GM13976 (cell line): ENCODE results near the gene FYB1.
A peak's percentile ranks its signal among the peaks of the same experiment; 100 is the strongest.

Experiments
- DNase-seq: peaks from one replicate; pipeline ENCODE4 v3.0.0; 2012; ENCODE audit warnings: low spot score
- in situ Hi-C: fragments of 300-500 bp; cut with MboI; formaldehyde crosslinking; loops from one replicate; pipeline ENCODE4 v1.12.0; 2022; ENCODE audit warnings: low sequenced_read_pairs, mixed read lengths, inconsistent platforms; ENCODE audit not compliant: unreplicated experiment
- TF ChIP-seq, protein P1 (sequence below): IDR thresholded peaks from 2 replicates; pipeline ENCODE4 v1.5.1; 2012; ENCODE audit warnings: borderline replicate concordance, mild to moderate bottlenecking; ENCODE audit not compliant: insufficient read depth; ENCODE audit errors: extremely low read depth, missing control alignments, control extremely low read depth

The FYB1 gene

DNA sequence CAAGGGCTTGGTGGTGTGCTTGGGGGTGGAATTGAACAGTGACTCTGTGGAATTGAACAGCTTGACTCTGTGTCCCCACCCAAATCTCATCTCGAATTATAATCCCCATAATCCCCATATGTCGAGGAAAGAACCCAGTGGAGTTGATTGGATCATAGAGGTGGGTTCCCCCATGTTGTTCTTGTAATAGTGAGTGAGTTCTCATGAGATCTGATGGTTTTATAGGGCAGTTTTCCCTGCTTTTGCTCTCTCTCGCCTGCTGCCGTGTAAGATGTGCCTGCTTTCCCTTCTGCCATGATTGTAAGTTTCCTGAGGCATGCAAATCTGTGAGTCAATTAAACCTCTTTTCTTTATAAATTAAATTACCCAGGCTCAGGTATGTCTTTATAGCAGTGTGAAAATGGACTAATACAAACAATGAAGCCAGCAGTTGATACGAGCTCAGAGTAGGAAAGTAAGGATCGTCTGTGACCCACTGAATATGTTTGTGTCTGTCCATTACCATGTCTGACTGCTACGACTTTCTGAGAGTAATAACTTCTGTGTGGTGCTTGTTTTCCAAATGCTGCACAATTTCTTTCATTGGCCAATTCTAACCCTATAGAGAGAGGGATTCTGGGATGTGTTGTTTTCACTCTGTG, 127.3 kb downstream of the FYB1 start:
- in situ Hi-C loops: loop anchor here (25.0 kb wide), 2 partner anchors 255 to 655 kb away; partner anchors contain the start of gene OSMR
- DNase-seq: no peak
- TF ChIP-seq, protein P1, sequence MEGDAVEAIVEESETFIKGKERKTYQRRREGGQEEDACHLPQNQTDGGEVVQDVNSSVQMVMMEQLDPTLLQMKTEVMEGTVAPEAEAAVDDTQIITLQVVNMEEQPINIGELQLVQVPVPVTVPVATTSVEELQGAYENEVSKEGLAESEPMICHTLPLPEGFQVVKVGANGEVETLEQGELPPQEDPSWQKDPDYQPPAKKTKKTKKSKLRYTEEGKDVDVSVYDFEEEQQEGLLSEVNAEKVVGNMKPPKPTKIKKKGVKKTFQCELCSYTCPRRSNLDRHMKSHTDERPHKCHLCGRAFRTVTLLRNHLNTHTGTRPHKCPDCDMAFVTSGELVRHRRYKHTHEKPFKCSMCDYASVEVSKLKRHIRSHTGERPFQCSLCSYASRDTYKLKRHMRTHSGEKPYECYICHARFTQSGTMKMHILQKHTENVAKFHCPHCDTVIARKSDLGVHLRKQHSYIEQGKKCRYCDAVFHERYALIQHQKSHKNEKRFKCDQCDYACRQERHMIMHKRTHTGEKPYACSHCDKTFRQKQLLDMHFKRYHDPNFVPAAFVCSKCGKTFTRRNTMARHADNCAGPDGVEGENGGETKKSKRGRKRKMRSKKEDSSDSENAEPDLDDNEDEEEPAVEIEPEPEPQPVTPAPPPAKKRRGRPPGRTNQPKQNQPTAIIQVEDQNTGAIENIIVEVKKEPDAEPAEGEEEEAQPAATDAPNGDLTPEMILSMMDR: no peak

DNA sequence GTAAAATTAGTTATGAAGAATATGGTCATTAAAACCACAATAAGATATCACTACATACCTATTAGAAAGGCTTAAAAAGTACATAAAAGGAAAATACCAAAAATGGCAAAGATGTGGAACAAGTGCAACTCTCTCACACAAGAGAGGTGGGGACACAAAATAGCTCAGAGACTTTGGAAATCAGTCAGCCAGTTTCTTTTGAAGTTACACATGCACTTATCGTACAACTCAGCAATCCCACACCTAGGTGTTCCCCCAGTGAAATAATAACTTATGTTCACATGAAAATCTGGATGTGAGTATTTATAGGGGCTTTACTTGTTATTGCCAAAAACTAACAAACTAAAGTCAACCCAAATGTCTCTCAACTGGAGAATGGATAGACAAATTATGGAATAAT, 135.4 kb downstream of the FYB1 start:
- peak; percentile 27 for DNase-seq
- in situ Hi-C loops: loop anchor here (25.0 kb wide), 2 partner anchors 247 to 647 kb away; partner anchors contain the start of gene OSMR
- TF ChIP-seq, protein P1: no peak

DNA sequence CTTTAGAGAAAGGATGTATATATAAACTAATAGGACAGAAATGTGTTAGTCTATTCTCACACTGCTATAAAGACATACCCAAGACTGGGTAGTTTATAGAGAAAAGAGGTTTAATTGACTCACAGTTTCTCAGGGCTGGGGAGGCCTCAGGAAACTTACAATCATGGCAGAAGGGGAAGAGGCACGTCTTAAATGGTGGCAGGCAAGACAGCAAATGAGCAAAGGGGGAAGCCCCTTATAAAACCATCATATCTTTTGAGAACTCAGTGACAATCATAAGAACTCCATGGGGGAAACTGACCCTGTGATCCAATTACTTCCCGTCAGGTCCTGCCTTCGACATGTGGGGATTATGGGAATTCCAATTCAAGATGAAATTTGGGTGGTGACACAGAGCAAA, 136.4 kb downstream of the FYB1 start:
- no peak for DNase-seq
- in situ Hi-C loops: loop anchor here (25.0 kb wide), 2 partner anchors 246 to 646 kb away; partner anchors contain the start of gene OSMR
- TF ChIP-seq, protein P1: no peak

DNA sequence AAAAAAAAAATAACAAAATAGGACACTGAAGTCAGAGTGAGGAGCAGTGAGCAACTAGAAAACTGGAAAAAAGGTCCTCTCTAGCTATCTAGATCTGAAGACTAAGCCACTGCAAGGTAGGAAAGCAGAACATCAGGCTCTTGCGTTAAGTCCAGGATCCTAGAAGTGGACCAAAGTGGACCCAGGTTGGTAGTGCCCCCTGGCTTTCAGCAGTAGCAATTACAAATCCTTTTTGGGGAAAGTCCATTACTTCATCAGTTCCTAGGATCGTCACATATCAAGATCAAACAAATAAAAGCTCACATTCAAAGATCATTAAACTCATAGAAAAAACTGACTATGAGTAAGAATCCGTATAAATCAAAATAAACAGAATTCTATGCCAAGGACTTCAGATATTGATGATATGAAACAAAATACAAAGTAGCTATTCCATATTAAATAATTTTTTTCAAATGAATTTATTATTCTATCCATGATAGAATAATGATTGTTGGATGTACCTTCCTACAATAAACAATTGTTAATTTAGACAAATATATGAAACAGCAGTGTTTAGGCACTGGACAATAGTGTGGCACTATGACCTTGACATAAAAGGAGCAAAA, 138.7 kb downstream of the FYB1 start:
- TF ChIP-seq, protein P1: peak; percentile 63
- DNase-seq: peak; percentile 46
- in situ Hi-C loops: loop anchor here (25.0 kb wide), 2 partner anchors 243 to 643 kb away; partner anchors contain the start of gene OSMR

DNA sequence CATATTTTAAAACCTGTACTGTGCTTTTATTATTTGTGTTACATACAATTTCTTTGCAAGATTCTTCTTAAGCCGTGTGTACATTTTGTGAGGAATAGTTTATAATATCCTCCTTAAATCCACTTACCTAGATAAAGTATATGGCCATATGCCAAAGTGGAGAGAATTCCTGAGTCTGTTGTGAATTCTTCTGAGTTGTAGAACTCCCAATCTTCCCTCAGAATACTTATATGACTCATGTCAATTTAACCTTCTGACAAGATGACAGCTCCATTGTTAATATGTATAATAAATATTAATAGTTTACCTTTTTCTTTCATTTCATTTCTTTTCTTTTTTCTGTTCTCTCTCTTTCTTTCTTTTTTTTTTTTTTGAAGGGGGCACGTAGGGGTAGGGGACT, 139.2 kb downstream of the FYB1 start:
- DNase-seq: no peak
- TF ChIP-seq, protein P1: no peak
- in situ Hi-C loops: loop anchor here (25.0 kb wide), 2 partner anchors 243 to 643 kb away; partner anchors contain the start of gene OSMR

DNA sequence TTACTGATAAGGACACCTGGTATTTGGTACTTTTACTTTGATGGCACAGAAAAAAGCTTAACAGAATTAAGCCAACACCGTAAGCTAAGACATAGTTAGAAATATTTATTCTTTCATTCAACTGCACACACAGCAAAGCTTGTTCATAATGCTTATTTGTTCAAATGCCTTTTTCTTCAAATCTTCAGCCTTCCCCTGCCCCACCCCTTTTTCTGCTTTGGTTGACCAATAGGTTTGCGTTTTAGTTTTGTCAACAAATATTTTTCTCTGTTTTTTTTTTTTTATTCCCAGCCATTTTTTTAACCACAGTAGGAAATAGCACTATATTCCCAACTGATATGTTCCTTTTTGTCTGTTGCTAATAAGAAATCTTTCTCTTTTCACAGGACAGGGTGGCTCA, 140.2 kb downstream of the FYB1 start:
- in situ Hi-C loops: loop anchor here (25.0 kb wide), 2 partner anchors 242 to 642 kb away; partner anchors contain the start of gene OSMR
- DNase-seq: no peak

More for the DNA sequence above, 140.2 kb downstream of the FYB1 start:
- TF ChIP-seq, protein P1: no peak
